GM18951 (cell line): Measurements from ENCODE around the gene FBXO46.
"Not testable (repeated sequence)": the region's sequence is repeated elsewhere in the genome, so short reads cannot be mapped to it uniquely, and the experiment has no call there.

ENCODE experiments used
- POLR2A ChIP-seq: IDR thresholded peaks from 4 replicates; pipeline ENCODE4 v1.6.1; 2011; ENCODE audit warnings: mild to moderate bottlenecking; ENCODE audit not compliant: insufficient read length, insufficient read depth; ENCODE audit errors: extremely low read depth
- in situ Hi-C: fragments of 300-500 bp; cut with MboI; formaldehyde crosslinking; loops from one replicate; pipeline ENCODE4 v1.12.0; 2022; ENCODE audit warnings: low sequenced_read_pairs, mixed read lengths, inconsistent platforms; ENCODE audit not compliant: unreplicated experiment

The FBXO46 gene

DNA sequence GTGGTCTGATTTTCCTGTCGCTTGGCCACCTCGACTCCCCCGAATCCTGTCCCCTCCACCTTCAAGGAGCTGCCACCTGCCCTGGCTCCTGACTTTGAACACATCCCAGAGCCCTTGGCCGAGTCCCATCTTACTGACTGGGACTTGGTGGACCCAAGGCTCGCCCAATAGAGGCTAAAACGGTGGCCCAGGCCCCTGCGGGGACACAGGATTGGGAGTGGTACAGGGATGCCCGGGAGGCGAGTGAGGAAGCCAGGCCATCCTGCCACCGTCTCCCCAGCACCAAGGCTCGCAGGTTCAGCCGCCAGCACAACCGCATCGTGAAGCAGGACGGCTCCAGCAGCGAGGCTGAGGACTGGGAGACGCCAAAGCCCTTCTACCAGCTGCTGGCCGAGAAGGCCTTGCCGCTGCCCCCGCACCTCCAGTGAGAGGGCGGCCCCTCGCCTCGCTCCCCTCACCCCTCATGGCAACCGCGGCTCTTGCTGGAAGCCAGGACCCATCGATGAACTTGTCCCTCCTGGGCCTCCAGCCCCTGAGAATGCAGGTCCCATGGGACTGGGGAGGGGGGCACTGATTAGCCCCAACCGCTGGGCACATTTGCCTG, 33.1 kb upstream of the FBXO46 start:
- in situ Hi-C loops: no loop called here
- TF ChIP-seq POLR2A: no peak

DNA sequence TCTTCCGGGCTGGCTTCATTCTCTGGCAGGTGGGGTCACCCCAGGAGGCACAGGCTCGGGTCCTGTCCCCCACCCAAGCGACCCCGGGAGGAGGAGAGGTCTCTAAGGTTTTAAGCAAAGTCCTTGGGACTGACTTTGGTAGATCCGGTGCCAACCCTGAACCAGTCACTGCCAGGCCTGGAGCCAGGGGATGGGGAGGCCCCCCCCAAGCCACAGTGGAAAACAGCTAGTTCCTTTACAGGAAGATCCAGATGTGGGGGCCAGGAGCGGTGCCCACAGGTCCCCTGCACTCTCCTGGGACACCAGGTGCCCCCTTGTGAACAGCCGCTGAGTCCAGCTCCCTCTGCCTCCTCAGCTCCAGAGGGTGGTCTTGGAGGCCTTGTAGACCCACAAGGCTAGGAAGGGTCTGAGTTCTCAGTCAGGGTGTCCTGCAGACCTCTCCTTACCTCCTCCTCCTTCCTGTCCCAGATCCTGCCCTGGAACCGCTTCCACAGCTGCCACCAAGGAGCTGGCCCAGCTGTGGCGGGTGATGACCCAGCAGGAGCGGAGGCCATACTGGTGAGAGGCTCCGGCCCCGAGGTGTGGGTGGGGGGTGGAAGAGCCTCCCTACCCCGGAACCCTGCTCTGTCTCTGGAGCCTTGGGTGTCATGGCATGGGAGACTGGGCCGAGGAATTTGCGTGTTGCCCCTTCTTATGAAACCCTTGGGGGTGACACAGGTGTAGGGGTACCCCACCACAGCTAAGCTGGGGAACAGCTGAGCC, 32.4 kb upstream of the FBXO46 start:
- in situ Hi-C loops: no loop called here
- TF ChIP-seq POLR2A: no peak

DNA sequence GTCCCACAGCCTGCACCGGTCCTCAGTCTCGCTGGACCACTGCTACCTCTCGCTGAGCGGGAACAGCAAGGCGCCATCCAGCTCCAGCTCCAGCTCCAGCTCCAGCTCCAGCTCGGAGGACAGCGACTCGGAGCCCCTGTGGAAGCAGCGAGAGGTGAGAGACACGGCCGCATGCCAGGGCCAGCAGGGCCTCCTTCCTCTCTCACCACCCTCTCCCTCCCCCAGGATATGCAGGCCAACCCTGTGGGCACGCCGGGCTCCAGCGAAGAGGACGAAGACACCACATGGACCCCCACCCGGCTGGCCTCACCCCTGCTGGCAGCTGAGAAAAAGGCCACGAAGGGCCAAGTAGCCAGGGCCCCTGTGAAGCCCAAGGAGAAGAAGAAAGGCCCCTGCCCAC, 31.0 kb upstream of the FBXO46 start:
- in situ Hi-C loops: no loop called here
- TF ChIP-seq POLR2A: no peak

DNA sequence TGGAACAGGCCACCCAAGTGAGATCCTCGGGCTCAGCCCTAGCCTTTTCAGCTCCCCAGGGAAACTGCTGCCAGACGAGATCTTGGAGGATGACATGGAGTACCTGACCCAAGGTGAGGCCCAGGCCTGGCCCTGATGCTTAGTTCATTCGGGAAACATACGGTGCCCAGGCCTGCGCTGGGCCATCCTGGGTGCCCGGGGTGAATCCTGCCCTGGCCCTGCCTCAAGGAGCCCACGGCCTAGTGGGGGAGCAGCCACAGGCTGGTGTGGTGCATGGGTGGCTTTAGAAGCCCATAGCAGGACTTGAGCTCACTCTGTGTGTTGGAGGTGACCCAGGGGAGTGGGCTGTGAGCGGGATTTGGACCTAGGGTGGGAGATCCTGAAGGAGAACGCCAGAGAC, 28.2 kb upstream of the FBXO46 start:
- no peak for TF ChIP-seq POLR2A

DNA sequence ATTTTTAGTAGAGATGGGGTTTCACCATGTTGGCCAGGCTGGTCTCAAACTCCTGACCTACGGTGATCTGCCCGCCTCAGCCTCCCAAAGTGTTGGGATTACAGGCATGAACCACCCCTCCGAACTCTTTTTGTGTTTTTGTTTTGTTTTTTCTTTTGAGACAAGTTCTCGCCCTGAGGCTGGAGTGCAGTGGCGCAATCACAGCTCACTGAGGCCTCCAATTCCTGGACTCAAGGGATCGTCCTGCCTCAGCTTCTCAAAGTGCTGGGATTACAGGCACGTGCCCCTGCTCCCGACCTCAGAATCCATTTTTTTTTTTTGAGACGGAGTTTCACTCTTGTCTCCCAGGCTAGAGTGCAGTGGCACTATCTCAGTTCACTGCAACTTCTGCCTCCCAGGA, 27.0 kb upstream of the FBXO46 start:
- in situ Hi-C loops: no loop called here
- no peak for TF ChIP-seq POLR2A

More for the DNA sequence above, 28.2 kb upstream of the FBXO46 start:
- in situ Hi-C loops: no loop called here

DNA sequence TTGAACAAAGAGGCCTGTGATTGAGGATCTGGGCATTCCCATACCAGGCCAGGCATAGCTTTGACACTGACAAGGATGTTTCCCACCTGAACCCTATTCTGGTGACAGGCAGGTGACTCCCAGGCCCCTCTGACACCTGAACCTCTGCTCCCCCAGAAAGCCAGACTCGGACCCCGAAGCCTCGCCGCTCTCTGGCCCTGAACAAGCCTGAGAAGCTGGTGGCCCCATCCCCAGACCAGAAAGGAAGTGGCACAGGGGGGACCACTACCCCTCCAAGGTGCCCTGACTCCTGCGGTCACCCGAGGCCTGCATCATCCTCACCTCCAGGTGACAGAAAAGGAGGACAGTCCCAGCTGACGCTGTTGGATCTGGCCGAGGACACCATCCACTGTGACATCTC, 23.6 kb upstream of the FBXO46 start:
- no peak for TF ChIP-seq POLR2A
- in situ Hi-C loops: no loop called here

DNA sequence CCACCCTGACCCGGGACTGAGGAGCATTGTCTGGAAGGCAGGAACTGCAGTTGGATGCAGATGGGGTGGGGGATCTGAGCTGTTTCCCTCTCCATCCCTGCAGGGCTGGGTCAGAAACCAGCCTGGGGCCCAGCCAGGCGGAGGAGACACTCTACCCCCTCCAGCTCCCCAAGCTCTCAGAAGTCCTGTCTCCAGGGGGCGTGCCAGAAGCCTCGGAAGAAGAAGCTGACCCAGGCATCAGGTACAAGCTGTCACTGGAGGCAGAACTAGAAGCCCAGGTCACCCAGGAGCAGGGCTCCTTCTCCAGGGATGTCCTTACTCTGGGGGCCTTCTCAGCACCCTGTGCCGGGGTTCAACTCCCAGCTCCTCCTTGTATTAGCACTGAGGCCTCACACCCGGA, 22.9 kb upstream of the FBXO46 start:
- no peak for TF ChIP-seq POLR2A
- in situ Hi-C loops: no loop called here

DNA sequence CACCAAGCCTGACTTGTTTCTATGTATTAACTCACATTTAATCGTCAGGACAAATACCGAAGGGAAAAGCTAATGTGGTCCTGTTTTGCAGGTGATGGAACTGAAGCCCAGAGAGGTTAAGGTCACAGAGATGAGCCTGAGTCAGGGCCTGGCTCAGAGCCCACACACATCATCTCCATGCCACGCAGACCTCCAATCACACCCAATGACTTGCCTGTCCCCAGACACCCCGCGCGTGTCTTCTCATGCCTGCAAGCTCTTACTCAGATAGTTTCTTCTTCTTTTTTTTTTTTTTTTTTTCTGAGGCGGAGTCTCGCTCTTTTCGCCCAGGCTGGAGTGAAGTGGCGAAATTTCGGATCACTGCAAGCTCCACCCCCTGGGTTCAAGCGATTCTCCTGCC, 21.9 kb upstream of the FBXO46 start:
- in situ Hi-C loops: no loop called here
- no peak for TF ChIP-seq POLR2A

DNA sequence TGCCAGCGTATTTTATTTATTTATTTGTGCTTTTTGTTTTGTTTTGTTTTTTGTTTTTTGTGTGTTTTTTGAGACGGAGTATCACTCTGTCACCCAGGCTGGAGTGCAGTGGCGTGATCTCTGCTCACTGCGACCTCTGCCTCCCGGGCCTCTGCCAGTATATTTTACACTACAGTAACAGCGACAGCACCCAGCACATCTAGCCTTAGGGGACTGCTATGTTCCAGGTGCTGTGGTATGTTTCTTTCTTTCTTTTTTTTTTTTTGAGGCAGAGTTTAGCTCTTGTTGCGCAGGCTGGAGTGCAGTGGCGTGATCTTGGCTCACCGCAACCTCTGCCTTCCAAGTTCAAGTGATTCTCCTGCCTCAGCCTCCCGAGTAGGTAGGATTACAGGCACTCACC, 20.8 kb upstream of the FBXO46 start:
- in situ Hi-C loops: not testable (repeated sequence)

DNA sequence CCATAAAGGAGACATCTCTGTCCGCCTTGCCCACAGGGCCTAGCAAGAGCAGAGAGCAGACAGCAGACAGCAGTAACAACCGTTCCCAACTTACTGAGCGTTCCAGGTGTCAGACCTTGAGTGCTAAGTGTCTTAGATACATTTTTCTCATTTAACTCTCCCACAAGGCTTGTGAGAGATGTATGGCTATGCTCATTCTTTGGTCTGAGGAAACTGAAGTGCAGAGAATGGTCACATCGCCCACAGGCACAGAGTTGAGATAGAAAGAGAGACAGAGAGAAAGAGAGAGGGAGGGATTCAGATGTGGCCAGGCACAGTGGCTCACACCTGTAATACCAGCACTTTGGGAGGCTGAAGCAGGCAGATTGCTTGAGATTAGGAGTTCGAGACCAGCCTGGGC, 16.8 kb upstream of the FBXO46 start:
- no peak for TF ChIP-seq POLR2A
- in situ Hi-C loops: no loop called here

DNA sequence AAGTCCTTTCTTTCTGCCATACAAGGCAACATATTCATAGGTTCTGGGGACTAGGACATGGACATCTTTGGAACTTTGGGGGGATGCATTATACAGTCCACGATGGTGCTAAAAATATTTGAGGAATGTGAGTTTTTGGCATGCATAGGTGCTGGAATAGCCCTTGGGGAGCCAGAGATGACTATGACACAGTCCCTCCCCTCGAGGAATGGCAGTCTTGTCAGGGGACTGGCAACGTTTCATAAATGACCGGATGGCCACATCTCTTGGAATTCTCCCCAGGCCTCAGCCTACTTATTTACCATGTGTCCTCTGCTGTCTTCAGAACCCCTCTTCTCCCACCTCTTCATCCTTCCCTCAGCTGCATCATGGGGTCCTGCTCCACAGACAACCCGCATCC, 16.2 kb upstream of the FBXO46 start:
- in situ Hi-C loops: no loop called here
- TF ChIP-seq POLR2A: no peak

DNA sequence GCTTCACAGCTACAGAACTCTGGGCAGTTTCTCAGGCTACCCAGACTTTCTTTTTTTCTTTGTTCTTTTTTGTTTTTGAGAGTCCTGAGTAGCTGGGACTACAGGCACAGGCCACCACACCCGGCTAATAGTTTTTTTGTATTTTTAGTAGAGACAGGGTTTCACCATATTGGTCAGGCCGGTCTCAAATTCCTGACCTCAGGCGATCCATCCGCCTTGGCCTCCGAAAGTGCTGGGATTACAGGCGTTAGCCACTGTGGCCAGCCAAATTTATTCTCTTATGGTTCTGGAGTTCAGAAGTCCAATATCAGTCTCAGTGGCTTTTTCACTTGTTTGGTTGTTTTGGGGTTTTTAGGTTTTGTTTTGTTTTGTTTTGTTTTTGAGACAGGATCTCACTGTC, 14.9 kb upstream of the FBXO46 start:
- in situ Hi-C loops: no loop called here

DNA sequence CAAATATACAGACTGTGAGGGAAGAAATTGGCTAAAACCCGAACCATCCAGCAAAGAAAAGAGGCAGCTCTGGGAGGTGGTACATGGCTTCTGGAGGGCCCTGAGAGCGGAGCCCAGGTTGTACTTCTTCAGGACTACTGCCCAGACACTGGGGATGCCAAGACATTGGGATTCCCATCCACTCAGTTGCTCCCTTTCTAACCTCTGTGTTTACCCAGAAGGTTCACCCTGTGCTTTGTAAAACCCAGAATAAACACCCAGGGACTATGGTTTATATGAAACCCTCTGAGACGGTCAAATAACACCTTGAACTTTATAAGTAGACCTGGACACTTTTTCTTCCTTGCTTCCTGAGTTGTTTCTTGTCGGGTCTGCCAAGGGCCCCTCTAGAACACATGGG, 12.3 kb upstream of the FBXO46 start:
- no peak for TF ChIP-seq POLR2A
- in situ Hi-C loops: no loop called here

More for the DNA sequence above, 14.9 kb upstream of the FBXO46 start:
- TF ChIP-seq POLR2A: no peak
